GM21825 (cell line): Measurements from ENCODE around the gene LZTS2.

Source experiments
- ATAC-seq: cut with Tn5 transposase; IDR thresholded peaks from one replicate; pipeline ENCODE4 v1.9.1; 2021; ENCODE audit warnings: mild to moderate bottlenecking, moderate library complexity; ENCODE audit not compliant: unreplicated experiment

Gene LZTS2

DNA sequence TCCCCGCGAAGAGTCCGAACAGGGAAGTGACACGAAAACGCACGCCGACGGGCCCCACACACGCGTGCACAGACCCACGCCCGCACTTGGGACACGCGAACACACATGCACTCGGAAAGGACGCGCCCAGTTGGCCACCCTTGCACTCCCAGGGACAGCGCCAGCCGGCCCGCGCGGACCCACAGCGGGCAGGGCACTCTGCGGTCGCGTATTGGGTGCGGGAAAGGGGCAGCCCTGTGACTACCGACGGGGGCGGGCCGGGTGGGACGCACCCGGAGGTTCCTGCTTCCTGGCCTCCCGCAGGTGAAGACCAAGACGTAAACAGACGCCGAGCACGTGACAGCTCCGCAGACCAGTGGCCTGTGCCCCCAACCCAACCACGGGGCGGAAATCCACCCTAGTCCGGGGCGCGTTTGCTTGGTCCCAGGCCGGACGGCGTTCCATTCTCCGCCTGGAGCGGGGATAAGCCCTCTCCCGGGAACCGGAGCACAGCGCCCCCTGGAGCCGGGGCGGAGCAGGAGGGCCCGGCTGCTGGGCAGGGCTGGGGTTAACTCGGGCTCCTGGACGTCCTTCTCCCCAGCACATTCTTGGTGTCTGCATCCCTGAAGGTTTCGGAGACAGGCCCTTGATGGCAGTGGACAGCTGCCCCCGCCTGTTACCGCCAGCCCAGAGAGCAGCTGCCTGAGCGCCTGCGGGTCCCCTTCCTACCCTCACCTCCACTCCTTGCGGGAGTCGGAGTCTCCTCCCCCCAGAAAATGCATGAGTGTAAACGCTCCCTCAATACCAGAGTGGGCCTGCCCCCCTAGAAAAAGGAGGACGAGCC lies 2.0 kb upstream of the LZTS2 start:
- ATAC-seq: peak; percentile 30

GRCh38 chr10:100998183-100998990 lies 1.2 kb upstream of the LZTS2 start:
- peak; percentile 30 for ATAC-seq

- peak; percentile 55 for ATAC-seq
These were observed 442 bp upstream of the LZTS2 start for GRCh38 chr10:100998991-100999741.

DNA sequence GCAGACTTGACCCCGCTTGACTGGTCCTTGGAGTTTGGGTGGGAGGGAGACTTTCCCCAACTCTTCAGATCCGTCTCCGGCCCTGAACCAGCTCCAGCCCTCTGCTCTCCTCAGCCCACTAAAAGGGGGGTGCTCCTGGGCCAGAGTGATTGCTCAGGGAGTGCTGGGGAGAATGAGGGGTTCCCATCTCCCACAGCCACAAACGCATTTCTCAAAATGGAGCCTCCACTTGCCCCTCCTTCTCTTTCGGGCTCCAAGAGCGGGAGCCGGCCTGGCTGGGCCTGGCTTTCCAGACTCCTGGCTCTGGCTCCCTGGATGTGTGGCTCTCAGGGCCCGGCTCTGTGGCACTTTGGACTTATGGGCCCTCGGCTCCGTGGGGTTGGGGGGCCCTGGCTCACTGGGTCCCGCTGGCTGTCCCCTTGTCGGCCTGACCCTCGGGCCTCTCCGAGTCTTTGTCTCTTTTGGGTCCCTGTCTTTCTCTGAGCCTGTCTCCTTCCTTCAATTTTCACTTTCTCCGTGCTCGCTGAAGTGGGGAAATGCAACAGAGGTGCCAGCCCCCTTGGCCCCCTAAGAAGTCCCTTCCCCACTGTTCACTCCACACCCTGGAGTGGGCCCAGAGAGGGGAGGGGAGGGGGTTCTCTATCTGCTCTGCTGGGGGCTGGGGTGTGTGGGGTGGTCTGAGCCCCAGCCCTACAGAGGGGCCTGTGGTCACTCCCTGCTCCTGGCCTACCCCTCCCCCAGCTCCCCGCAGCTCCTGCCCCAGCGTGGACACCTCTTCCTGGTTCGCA lies 713 bp downstream of the LZTS2 start:
- no peak for ATAC-seq

DNA sequence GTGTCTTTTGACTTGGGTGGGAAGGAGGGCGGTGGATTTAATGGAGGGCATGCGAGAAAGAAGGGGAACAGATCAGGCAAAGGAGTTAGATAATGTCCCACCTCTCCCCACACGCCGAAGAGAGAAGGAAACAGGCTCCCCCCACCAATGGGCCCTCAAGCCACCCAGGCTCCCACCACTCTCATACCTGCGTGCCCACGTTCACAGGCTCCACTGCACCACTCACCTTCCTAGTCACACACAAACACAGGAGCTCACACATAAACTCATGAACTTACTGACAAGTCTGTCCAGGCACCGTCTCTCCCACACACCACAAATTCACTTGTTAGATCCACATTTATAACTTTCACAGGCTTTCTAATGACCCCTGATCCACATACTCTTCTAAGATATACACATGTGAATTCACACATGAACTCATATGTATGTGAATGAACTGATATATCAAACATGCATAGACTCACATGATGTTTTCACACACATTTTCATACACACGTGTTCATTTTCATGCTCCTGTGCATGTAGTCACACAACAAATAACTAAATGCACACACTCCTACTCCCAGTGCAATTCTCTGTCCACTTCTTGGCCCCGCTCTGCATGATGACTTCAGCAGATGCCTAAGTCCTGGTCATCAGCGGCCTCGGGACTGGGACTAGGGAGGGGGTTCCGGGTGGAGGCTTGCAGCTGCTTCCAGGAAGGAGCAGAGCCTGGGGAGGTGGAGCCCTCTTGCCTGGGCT lies 1.5 kb downstream of the LZTS2 start:
- ATAC-seq: no peak

DNA sequence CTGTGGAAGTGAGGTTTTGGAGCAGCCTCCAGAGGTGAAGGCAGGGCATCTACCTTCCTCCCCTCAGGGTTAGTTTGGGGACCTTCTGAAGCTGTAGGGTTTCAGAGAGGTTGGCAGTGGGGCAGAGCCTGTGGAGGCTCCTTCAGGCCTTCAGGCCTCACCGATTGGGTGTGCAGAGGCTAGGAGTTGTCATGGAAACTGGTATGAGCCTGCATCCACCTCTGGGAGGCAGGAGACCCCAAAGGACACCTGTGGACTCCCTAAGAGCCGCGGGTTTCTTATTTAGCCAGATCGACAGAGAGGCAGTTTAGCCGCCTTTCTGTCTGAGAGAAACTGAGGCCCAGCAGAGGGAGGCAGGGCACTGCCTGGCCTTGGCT lies 2.0 kb downstream of the LZTS2 start:
- no peak for ATAC-seq

GRCh38 chr10:101002456-101002855 lies 2.8 kb downstream of the LZTS2 start:
- no peak for ATAC-seq

DNA sequence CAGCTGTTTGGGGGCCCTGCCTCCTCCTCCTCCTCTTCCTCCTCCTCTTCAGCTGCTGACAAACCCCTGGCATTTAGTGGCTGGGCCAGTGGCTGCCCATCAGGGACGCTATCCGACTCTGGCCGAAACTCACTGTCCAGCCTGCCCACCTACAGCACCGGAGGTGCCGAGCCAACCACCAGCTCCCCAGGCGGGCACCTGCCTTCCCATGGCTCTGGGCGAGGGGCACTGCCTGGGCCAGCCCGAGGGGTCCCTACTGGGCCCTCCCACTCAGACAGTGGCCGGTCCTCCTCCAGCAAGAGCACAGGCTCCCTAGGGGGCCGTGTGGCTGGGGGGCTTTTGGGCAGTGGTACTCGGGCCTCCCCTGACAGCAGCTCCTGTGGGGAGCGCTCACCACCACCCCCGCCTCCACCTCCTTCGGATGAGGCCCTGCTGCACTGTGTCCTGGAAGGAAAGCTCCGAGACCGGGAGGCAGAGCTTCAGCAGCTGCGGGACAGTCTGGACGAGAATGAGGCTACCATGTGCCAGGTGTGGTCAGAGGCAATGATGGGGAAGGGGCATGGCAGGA lies 4.1 kb downstream of the LZTS2 start:
- no peak for ATAC-seq

GRCh38 chr10:101005361-101005760 lies 5.8 kb downstream of the LZTS2 start:
- ATAC-seq: no peak

- no peak for ATAC-seq
These were observed 6.4 kb downstream of the LZTS2 start for GRCh38 chr10:101005869-101006567.

- no peak for ATAC-seq
These were observed 7.0 kb downstream of the LZTS2 start for GRCh38 chr10:101006593-101007098.

DNA sequence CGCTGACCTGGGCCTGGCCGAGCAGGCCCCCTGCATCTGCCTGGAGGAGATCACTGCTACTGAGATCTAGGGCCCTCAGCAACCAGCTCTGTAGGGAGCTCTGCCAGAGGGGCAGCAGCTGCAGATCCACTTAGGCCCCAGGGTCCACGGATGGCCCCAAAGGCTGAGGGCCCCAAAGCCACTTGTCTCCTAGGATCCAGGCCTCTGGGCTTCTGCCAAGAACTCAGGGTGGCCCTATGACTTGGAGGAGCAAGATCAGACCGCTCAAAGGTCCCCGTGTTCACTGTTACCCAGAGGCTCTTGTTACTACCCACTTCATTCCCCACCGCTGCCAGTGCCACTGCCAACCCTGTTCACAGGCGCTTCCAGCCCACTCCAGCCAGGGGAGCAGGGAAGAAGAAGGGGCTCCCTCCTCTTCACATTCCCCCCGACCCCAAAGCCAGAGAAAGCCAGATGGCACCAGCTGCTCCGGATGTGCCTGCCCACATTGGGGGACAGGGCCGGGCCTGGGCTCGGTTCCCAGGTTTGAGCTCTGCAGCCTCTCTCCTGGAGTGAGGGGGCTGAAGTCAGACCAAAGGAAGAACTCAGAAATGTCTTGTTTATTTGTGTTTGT lies 7.6 kb downstream of the LZTS2 start:
- no peak for ATAC-seq

DNA sequence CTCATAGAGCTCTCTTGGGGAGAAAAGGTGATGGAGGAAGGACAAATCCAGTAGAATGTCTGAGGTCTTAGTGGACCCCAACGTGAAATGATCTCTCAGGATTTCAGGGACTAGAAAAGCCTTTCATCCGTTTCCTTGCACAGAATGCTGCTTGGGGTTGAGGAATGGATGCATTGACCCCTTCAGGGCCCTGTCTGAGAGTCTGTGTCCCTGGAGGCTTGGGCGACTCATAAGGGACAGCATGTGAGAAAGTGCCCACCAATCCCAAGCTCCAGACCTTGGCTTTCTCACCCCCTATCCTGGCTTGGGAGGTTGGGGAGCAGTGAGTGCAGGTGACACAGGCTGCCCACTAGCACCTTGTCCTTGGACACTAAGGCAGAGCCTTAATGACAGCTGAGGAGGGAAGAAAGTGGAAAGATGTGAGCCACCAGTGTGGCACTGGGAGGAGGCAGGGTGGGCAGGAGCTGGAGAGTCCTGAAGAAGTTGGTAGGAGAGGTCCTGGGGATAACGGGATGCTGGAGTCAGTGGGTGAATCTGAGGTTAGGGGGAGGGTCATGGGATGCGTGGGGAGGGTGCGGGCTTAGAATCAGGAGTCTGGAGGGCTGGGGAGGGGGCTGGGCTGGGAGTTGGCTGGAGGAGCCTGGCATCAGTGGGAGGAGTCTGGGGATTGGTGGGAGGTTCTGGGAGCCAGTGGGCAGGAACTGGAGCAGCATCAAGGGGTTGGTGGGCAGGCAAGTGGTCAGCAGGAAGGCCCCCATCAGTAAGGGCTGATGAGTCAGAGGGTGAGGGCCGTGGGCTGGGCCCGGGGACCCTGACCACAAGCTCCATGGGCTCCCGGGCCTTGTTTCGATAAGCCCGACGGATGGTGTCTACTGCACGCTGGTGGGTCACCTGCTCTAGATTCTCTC lies 8.6 kb downstream of the LZTS2 start:
- ATAC-seq: no peak

DNA sequence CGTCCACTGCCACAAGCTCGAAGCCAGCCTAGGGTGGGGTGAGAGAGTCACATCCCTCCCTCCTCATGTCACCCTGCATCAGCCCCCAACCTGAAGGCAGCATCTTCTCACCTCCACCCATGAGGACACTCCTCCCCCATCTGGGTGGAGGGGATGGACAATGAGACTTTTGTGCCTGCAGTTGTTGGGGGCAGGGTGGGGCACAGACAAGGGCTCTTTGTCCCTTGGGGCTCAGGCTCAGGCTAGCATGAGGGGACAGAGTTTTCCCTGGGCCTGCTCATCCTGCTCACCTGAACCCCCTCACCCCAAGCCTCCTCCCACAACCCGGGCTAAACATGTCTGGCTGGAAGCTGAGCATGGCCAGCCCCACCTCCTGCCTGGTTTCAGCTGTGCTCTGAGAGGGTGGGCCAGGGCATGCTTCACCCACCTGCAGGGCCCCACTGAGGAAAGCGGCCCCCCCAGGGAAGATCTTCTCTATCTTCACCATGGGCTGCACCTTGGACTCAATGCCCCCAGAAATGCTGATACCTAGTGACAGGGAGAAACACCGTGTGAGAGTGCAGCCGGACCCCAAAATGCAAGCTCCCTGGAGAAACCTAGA lies 9.3 kb downstream of the LZTS2 start:
- ATAC-seq: no peak

DNA sequence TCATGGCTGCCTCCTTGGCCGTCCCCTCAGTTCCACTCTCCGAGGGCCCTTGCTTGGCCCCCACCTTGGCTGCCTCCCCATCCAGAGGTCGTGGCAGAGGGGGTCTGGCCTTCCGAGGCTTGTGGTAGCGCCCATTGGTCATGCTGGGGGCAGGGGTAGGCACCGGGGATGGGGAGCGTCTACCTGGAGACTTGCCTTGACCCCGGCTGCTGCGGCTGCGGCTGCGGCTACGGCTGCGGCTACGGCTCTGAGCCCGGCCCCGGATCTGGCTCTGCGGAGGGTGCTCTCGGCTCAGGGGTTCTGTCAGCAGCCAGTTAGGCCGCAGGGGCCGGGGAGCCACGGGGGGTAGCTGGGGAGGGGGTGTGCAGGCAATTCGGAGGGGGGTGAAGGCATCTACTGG lies 10.7 kb downstream of the LZTS2 start:
- no peak for ATAC-seq

DNA sequence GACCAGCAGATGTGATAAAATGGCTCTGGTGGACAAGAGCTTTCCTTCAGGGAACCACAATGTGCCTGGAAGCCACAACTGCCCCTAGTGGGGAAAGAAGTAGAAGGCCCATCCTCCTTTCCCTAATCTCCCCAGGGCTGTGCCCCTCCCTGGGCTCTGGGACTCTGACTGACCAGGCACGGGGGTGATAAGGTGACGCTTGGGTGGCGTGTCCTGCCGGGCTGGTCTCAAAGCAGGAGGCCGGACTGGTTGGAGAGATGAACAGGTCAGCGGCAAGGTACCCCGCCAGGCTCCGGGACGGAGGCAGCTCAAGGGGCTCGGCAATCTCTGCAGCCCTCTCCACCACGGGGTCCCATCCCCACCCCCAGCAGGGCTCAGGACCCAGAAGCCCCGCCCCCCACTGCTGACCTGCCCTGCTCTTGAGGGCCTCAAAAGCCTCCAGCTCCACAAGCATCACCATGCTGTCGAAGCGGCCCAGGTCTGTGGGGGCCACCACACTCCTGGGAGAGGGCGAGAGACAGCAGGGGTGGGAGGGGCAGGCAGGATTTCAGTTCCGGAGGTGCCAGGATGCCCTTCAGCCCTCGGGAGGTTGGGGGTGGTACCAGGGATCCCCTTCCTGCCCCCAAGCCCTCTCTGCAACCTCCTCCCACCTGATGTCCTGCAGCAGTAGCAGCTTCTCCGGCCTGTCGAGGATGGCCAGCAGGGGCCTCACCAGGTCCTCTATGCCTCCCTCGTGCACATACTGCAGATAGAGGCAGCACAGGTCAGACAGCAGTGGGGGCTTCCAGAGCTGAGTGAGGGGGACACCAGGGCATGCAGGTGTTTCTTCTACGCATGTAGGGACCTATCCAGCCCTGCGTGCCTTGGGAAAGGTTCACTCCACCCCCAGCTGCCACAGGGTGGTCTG lies 12.2 kb downstream of the LZTS2 start:
- ATAC-seq: no peak
